Activated CD8-positive, alpha-beta memory T cell treated with anti-CD3 and anti-CD28 coated beads, Interleukin-2, amount 50 U/mL, for 48 hours (primary cell): ENCODE measurements around the gene MARVELD2.
A peak's percentile ranks its signal among the peaks of the same experiment; 100 is the strongest.
"Not testable (repeated sequence)": the region's sequence is repeated elsewhere in the genome, so short reads cannot be mapped to it uniquely, and the experiment has no call there.

Source experiments
- DNase-seq: peaks from one replicate; pipeline ENCODE4 v3.0.0-alpha.2; 2020

Gene MARVELD2

GRCh38 chr5:69414885-69415583 lies at the start of gene MARVELD2:
MARVELD2 (plus strand) TSS chr5:69415116; CDS start chr5:69419386, 4,270 bp downstream.
- peak; percentile 66 for DNase-seq

DNA sequence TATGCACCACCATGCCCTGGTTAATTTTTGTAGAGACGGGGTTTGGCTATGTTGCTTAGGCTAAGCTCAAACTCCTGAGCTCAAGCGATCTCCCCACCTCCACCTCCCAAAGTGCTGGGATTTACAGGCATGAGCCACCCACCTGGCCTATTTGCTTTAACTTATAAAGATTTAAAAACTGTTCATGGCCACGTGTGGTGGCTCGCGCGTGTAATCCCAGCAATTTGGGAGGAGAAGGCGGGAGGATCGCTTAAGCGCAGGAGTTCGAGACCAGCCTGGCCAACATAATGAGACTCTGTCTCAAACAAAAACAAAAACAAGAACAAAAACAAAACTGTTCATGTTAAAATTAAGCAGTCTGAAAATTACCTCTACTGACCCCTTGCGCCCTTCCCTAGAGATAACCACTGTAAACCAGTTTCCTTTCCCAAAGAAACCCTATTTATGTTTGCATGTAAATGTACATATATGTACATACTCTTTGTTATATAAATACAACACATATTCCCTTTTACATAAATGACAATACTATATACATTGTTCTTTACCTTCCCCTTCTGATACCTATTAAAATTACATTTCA lies 47.1 kb upstream of the MARVELD2 start:
- DNase-seq, result no peak

- no peak for DNase-seq
Observed at GRCh38 chr5:69368458-69369339, 46.2 kb upstream of the MARVELD2 start.

DNA sequence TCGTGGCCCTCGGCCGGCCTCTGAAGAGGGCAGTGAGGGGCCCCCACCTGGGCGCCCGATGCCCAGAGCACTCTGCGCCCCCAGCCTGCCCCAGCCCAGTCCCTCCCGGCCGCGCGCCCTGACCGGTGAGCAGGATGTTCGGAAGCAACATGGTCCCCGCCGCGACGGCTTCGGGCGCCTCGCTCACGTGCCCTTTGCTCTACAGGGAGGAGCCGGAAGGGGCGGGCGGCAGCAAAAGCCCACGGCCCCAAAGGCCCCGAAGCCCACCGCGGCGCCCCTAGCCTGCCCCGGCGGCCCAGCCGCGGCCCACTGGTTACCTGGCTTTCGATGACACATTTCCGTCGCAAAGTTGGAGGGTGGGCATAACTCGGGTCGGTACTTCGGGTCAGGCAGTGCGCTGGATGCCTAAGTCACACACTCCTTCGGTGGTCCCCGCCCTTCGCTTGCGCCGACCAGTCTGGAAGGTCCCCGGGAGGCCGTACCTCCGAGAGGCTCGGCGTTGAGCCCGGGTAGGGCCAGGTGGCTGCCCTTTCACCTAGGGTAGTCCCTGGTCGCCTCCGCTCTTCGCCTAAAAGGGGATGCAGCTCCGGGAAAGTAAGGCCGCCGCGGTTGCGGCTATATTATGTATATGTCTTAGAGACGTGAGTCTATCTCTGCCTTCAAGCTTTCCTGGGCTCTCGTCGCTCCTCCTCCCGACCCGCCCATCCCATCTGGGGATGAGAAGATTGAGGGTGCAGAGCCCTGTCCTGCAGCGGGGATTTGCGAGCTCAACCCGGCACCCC lies 45.4 kb upstream of the MARVELD2 start, which contains the start of the genes AK6, RAD17 and TAF9:
TSS of gene AK6 (minus strand) at position 181 of the 782 bp plus-strand sequence. CDS start at position 151, 30 bp downstream.
TSS of gene RAD17 (plus strand) at position 479 of the 782 bp plus-strand sequence. CDS start 2,391 bp downstream, outside the sequence.
TSS of gene TAF9 (minus strand) at position 181 of the 782 bp plus-strand sequence. CDS start 3,783 bp downstream, outside the sequence.
- peak; percentile 94 for DNase-seq

- not testable (repeated sequence) for DNase-seq
Observed at GRCh38 chr5:69370335-69370734, 44.6 kb upstream of the MARVELD2 start.

DNA sequence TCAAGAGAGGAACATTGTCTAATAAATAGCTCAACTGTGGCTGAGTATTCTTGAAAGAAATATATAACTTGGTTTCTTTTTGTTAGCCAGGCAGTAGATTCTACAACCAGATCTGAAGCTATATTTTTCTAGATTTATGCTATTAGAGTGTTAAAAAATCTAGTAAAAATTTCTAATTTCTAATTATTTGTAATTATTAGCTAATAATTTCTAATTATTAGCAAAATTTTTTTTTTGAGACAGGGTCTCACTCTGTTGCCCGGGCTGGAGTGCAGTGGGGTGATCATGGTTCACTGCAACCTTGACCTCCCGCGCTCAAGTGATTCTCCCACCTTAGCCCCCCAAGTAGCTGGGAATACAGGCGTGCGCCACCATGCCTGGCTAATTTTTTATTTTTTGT lies 42.5 kb upstream of the MARVELD2 start:
- DNase-seq, result no peak

GRCh38 chr5:69374911-69375446 lies 39.9 kb upstream of the MARVELD2 start:
- DNase-seq, result no peak

- no peak for DNase-seq
Observed at GRCh38 chr5:69378376-69378775, 36.5 kb upstream of the MARVELD2 start.

DNA sequence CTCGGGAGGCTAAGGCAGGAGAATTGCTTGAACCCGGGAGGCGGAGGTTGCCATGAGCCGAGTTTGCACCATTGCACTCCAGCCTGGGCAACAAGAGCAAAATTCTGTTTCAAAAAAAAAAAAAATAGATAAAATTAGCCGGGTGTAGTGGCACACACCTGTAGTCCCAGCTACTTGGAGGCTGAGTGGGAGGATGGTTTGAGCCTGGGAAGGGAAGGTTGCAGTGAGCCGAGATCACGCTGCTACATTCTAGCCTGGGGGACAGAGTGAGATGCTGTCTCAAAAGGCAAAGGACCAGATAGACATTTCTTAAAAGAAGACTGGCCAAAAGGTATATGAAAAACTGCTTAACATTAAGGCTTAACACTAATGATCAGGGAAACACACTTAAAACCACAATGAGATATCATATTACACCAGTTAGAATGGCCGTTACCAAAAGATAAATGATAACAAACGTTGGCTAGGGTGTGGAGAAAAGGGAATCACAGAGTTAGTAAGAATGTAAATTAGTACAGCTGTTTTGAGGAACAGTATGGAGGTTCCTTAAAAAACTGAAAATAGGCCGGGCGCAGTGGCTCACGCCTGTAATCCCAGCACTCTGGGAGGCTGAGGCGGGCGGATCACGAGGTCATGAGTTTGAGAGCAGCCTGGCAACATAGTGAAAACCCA lies 10.1 kb upstream of the MARVELD2 start:
- DNase-seq, result no peak

- no peak for DNase-seq
Observed at GRCh38 chr5:69415584-69415958, 655 bp downstream of the MARVELD2 start.

DNA sequence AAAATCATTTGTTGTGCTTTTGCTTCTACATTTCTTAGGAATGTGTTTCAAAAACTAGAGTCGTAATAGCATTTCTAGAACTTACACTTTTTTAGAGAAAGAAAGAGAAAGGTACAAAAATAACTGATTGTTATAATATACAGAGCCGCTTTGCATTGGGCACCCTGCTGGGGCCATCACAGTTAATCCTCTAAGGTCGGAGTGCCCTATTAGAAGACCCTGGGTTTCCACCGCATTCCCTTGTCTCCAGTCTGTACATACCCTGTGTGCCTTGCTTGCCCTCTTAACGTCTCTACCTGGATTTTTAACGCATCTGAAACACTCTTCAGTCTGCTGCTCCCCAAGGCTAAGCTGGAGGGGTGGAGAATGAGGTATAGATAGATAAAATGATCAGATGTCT lies 1.3 kb downstream of the MARVELD2 start:
- no peak for DNase-seq

GRCh38 chr5:69416699-69417098 lies 1.8 kb downstream of the MARVELD2 start:
- DNase-seq, result no peak

DNA sequence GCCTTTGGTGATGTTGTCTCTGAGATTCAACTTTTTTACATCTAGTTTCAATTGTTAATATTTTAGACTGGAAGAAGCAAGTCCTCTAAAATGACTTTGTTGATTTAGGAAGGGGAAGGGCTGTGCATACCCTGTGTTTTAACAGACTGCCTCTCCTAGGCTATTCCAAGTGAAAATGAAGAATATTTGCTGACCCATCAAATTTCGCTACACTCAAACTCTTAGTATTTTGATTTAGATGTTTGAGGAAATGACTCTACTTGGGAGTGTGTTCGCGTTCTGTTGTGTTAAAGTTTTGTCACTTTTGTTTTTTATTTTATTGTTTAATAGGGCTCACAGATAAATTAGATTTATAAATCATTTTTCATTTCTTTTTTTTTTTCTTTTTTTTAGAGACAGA lies 3.6 kb downstream of the MARVELD2 start:
- DNase-seq, result no peak

GRCh38 chr5:69431424-69432303 lies 16.7 kb downstream of the MARVELD2 start:
- DNase-seq, result no peak

- DNase-seq, result no peak
Observed at GRCh38 chr5:69432412-69433206, 17.7 kb downstream of the MARVELD2 start.

DNA sequence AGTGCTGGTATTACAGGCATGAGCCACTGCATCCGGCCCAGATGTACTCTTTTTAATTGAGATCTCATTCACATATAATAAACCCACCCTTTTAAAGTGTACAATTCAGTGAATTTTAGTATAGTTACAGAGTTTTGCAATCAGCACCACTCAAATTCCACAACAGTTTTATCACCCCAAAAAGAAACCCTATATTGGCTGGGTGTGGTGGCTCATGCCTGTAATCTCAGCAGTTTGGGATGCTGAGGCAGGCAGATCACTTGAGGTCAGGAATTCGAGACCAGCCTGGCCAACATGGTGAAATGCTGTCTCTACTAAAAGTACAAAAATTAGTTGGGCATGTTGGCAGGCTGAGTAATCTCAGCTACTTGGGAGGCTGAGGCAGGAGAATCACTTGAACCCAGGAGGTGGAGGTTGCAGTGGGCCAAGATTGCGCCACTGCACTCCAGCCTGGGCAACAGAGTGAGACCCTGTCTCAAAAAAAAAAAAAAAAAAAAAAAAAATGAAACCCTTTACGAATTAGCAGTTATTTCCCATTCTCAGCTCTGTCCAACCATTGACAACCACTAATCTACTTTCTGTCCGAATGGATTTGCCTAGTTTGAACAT lies 20.5 kb downstream of the MARVELD2 start:
- DNase-seq, result not testable (repeated sequence)

DNA sequence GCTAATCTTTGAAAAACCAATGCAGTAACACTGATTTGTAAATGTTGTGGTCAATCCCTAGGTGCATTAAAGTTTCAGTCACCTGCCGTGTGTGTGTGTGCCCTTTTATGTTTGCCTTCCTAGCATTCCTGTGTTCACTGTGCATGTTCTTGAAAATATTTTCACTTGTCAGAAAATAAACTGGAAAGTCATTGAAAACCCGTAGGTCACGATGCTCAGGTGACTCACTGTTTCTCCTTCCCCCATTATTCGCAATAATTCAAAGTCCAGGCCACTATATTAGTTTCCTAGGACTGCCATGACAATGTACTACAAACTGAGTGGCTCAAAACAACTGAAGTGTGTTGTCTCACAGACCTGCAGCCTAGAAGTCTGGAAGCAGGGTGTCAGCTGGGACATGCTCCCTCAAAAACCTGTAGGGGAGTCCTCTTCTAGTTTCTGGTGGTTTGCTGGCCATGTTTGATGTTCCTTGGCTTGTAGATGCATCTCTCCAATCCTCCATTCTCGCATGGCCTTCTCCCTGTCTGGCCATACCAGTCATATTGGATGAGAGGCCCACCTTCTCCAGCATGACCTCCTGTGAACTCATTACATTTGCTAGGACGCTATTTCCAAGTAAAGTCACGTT lies 29.3 kb downstream of the MARVELD2 start:
- no peak for DNase-seq

DNA sequence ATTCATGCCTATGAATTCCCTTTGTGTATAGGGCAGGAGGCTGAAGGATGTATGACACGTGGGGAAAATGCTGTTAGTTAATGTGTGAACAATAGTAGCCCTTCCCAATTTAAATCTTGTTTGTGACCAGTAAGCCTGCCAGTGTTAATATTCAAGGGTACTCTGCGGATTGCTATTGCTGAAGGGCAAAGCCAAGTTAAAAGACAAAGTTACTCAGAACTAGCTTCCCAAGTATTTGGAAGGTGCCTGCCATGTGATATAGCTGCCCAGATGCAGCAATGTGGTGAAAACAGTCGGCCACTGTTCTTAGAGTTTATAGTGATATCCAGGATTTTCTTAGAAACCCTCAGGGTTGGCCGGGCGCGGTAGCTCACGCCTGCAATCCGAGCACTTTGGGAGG lies 34.6 kb downstream of the MARVELD2 start:
- no peak for DNase-seq

GRCh38 chr5:69450116-69450515 lies 35.2 kb downstream of the MARVELD2 start:
- no peak for DNase-seq
